Hepatocyte (in vitro differentiated cells): ENCODE data around the gene DOCK3. TPM values are rescaled to one million over a fixed set of nuclear protein-coding genes. Genes with fewer than 3 reads are reported as not detected.

Experiments
- DNase-seq: peaks from one replicate; pipeline ENCODE4 v3.0.0-alpha.2; 2016; ENCODE audit warnings: low spot score
- H2AFZ ChIP-seq: fragments of 200-600 bp; sonication (generic); 2 replicates; pipeline ENCODE4 v1.6.0; 2016; ENCODE audit warnings: antibody characterized with exemption, mild to moderate bottlenecking
- H3K27ac ChIP-seq: fragments of 200-600 bp; sonication (generic); 2 replicates; pipeline ENCODE4 v1.5.1; 2016; ENCODE audit warnings: mild to moderate bottlenecking
- H3K27me3 ChIP-seq: fragments of 200-600 bp; sonication (generic); 2 replicates; pipeline ENCODE4 v1.6.1; 2016
- H3K36me3 ChIP-seq: fragments of 200-600 bp; sonication (generic); replicated peaks from 2 replicates; pipeline ENCODE4 v1.5.1; 2016; ENCODE audit warnings: low read depth; ENCODE audit not compliant: insufficient read depth
- H3K4me1 ChIP-seq: fragments of 200-600 bp; sonication (generic); 2 replicates; pipeline ENCODE4 v1.5.1; 2016; ENCODE audit warnings: mild to moderate bottlenecking, moderate library complexity; ENCODE audit not compliant: insufficient read depth
- H3K4me2 ChIP-seq: fragments of 200-600 bp; sonication (generic); 2 replicates; pipeline ENCODE4 v1.6.0; 2016
- H3K4me3 ChIP-seq: fragments of 200-600 bp; sonication (generic); 2 replicates; pipeline ENCODE4 v1.5.1; 2016; ENCODE audit warnings: mild to moderate bottlenecking
- H3K79me2 ChIP-seq: fragments of 200-600 bp; sonication (generic); 2 replicates; pipeline ENCODE4 v1.6.0; 2017; ENCODE audit warnings: mild to moderate bottlenecking
- H3K9me2 ChIP-seq: fragments of 200-600 bp; sonication (generic); replicated peaks from 2 replicates; pipeline ENCODE4 v1.6.0; 2017; ENCODE audit warnings: mild to moderate bottlenecking; ENCODE audit not compliant: insufficient read depth
- H3K9me3 ChIP-seq: fragments of 200-600 bp; sonication (generic); 2 replicates; pipeline ENCODE4 v1.5.1; 2016; ENCODE audit warnings: low read depth, mild to moderate bottlenecking
- H4K20me1 ChIP-seq: fragments of 200-600 bp; sonication (generic); 2 replicates; pipeline ENCODE4 v1.6.0; 2016; ENCODE audit warnings: mild to moderate bottlenecking; ENCODE audit not compliant: insufficient read depth, poor library complexity, severe bottlenecking
- EZH2 ChIP-seq: fragments of 200-600 bp; sonication (generic); IDR thresholded peaks from 2 replicates; pipeline ENCODE4 v1.6.1; 2016; ENCODE audit warnings: antibody characterized with exemption, mild to moderate bottlenecking, borderline replicate concordance
- EZH2phosphoT487 ChIP-seq: fragments of 200-600 bp; sonication (generic); IDR thresholded peaks from one replicate; pipeline ENCODE4 v1.6.1; 2018; ENCODE audit warnings: antibody characterized with exemption, mild to moderate bottlenecking, low read depth, moderate library complexity; ENCODE audit not compliant: unreplicated experiment, severe bottlenecking
- WGBS: methylation state at CpG from one replicate; pipeline ENCODE4 v1.1.6; 2016; ENCODE audit warnings: low lambda C conversion rate; ENCODE audit errors: missing lambda C conversion rate; 5-methylcytosine and 5-hydroxymethylcytosine counted together
- polyA plus RNA-seq: library from polyadenylated mRNA; unstranded; fragments of >200 nt; fragmentation: Nextera tagmentation; extraction: Ambion mirVana; gene quantifications from 2 replicates; pipeline ENCODE4 v1.2.1, GENCODE V29; 2016
- total RNA-seq: library from RNA; depleted of rRNA; stranded (reverse); fragments of >200 nt; gene quantifications from 2 replicates; pipeline ENCODE4 v1.2.3, GENCODE V29; 2014
- TF ChIP-seq, protein P1 (sequence below): fragments of 200-600 bp; sonication (generic); IDR thresholded peaks from 2 replicates; pipeline ENCODE4 v1.5.1; 2016; ENCODE audit warnings: antibody characterized with exemption, mild to moderate bottlenecking; ENCODE audit not compliant: poor library complexity

Gene DOCK3
- total and polyA plus RNA-seq, 2 experiments from 2014 or later, result 0.77 to 1.6 TPM

DNA sequence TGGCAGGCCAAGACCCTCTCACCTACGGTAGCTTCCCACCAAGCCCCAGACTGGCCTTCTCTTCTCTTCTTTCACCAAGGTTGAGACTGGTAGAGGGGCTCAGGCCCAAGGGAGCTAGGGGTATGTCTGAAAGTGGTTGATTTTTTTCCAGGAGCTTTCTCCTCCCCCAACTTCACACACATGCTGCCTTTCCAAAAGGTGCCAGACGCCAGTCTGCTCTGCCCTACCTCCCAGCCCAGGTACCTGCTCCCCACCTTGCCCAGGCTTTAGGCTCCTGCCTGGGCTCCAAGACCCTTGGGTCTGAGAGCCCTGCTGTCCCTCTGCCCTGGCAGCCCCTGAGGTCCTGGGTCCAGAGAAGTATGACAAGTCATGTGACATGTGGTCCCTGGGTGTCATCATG lies 29.3 kb upstream of the DOCK3 start:
- H3K4me1 ChIP-seq, result no peaks in the 10 kb centered on the region
- DNase-seq, result no peak
- WGBS, result 91% methylated on average over 2 of the region's 2 CpGs
- no peaks in the 10 kb centered on the region for H3K9me2 ChIP-seq
- no peaks in the 10 kb centered on the region for H3K27me3 ChIP-seq
- H3K79me2 ChIP-seq, result no peaks in the 10 kb centered on the region
- peaks cover 4% of the 10 kb centered on the region for H4K20me1 ChIP-seq
- no peaks in the 10 kb centered on the region for H3K36me3 ChIP-seq
- no peak overlapping the region for H3K4me2 ChIP-seq
- no peaks in the 10 kb centered on the region for H3K9me3 ChIP-seq
- TF ChIP-seq, protein P1, sequence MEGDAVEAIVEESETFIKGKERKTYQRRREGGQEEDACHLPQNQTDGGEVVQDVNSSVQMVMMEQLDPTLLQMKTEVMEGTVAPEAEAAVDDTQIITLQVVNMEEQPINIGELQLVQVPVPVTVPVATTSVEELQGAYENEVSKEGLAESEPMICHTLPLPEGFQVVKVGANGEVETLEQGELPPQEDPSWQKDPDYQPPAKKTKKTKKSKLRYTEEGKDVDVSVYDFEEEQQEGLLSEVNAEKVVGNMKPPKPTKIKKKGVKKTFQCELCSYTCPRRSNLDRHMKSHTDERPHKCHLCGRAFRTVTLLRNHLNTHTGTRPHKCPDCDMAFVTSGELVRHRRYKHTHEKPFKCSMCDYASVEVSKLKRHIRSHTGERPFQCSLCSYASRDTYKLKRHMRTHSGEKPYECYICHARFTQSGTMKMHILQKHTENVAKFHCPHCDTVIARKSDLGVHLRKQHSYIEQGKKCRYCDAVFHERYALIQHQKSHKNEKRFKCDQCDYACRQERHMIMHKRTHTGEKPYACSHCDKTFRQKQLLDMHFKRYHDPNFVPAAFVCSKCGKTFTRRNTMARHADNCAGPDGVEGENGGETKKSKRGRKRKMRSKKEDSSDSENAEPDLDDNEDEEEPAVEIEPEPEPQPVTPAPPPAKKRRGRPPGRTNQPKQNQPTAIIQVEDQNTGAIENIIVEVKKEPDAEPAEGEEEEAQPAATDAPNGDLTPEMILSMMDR, result no peak
- TF ChIP-seq EZH2, result no peak
- TF ChIP-seq EZH2phosphoT487, result no peak
- no peak overlapping the region for H3K4me3 ChIP-seq
- no peak overlapping the region for H3K27ac ChIP-seq
- H2AFZ ChIP-seq, result no peak overlapping the region

DNA sequence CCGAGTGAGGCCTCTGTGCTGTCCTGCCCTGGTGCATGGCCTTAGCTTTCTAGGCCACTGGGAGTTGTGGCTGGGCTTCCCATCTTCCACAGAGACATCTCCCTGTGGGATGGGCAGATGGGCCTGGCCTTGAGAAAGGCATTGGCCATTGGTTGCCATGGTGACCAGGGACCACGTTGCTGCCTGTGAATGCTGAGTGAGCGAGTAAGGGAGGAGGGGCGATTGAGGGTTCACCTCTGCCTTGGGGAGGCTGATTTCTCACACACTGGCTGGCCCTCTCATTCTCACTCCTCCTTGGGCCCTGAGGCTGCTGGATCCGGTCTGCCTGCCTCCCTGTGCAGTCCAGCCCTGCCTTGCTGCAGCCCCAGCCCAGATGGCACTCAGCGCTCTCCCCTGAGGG lies 26.4 kb upstream of the DOCK3 start:
- no peak for DNase-seq

DNA sequence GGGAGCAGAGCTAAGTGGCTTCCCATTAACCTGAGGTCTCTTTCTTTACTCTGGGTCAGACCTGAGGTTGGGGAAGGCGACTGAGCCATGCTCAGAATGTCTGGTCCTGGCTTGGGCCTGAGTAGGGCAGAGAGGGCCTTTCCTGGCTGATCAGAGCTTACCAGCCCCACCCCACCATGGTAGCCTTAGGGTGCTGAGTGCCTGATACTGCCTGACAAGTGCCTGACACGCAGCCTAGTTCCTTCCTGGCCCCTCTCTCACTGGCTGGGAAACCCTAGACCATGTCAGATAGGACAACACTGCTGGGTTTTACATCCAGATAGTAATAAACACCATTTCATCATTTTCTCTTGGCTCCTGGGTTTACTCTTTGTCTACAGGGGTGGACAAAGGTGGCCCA lies 25.8 kb upstream of the DOCK3 start:
- Histone ChIP-seq H3K9me3 (no peaks in the 10 kb centered on the region), H2AFZ (no peak overlapping the region), H3K4me3 (no peak overlapping the region), H3K27ac (no peak overlapping the region), H3K27me3 (no peaks in the 10 kb centered on the region), H3K79me2 (no peaks in the 10 kb centered on the region), H4K20me1 (no peaks in the 10 kb centered on the region), H3K9me2 (no peaks in the 10 kb centered on the region), H3K4me2 (no peak overlapping the region), H3K36me3 (no peaks in the 10 kb centered on the region), H3K4me1 (no peaks in the 10 kb centered on the region)
- TF ChIP-seq EZH2phosphoT487 (no peak), EZH2 (no peak)
- TF ChIP-seq, protein P1, result no peak
- 96% methylated on average over 2 of the region's 2 CpGs for WGBS
- no peak for DNase-seq

More for the DNA sequence above, 26.4 kb upstream of the DOCK3 start:
- H3K4me2 ChIP-seq, result no peak overlapping the region
- H3K9me3 ChIP-seq, result no peaks in the 10 kb centered on the region
- no peaks in the 10 kb centered on the region for H3K4me1 ChIP-seq
- no peaks in the 10 kb centered on the region for H4K20me1 ChIP-seq
- H3K79me2 ChIP-seq, result no peaks in the 10 kb centered on the region
- TF ChIP-seq EZH2phosphoT487 (no peak), EZH2 (no peak)
- TF ChIP-seq, protein P1, result no peak
- H3K27me3 ChIP-seq, result no peaks in the 10 kb centered on the region
- 62% methylated on average over 6 of the region's 6 CpGs for WGBS
- H3K36me3 ChIP-seq, result no peaks in the 10 kb centered on the region
- H3K9me2 ChIP-seq, result no peaks in the 10 kb centered on the region
- no peak overlapping the region for H3K27ac ChIP-seq
- no peak overlapping the region for H3K4me3 ChIP-seq
- H2AFZ ChIP-seq, result no peak overlapping the region

DNA sequence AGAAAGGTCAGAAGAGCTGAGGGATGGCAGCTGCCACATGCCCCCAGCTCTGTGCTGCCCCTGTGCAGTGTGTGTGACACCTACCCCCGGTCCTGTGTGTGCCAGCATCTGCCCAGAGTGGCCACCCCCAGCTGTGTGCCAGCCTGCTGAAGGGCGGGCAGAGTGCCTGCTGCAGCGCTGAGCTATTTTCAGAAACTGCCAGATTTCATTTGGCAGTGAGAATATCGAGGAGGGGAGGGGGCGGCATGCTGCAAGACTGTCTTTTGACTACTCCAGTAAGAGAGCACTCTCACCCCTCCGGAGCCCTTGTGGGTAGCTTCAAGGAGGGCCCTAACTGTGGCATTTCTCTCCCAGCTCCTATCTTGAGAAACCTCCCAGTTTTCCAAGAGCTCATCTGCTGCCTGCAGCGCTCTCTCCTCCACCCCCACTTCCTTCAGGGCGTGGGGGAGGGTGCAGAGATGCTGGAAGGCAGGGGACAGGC lies 25.2 kb upstream of the DOCK3 start:
- Histone ChIP-seq H2AFZ (no peak overlapping the region), H3K4me1 (no peaks in the 10 kb centered on the region), H3K36me3 (no peaks in the 10 kb centered on the region), H3K79me2 (no peaks in the 10 kb centered on the region), H3K4me3 (no peak overlapping the region), H3K27ac (no peak overlapping the region), H3K9me2 (no peaks in the 10 kb centered on the region), H3K27me3 (no peaks in the 10 kb centered on the region), H3K4me2 (no peak overlapping the region), H4K20me1 (no peaks in the 10 kb centered on the region), H3K9me3 (no peaks in the 10 kb centered on the region)
- 88% methylated on average over 8 of the region's 8 CpGs for WGBS
- TF ChIP-seq EZH2phosphoT487, result no peak
- DNase-seq, result no peak
